Thyroid gland (tissue), 4 donors: ENCODE data around the gene GRIFIN. TPM values are rescaled to one million over a fixed set of nuclear protein-coding genes. Genes with fewer than 3 reads are reported as not detected.

ENCODE experiments used
- DNase-seq, 2 donors: peaks; one replicate each; pipeline ENCODE4 v3.0.0-alpha.2; 2019
- H3K27ac ChIP-seq, 3 donors: fragments of 200-600 bp; sonication (generic); 1 replicate in 2 of 3; 2 replicates in 1 of 3; pipeline ENCODE4 v1.5.1; 2016 to 2019; ENCODE audit warnings: mild to moderate bottlenecking in 1 of 3, moderate library complexity in 1 of 3
- H3K27me3 ChIP-seq: fragments of 200-600 bp; sonication (generic); one replicate; pipeline ENCODE4 v1.5.1; 2019
- H3K36me3 ChIP-seq, 2 donors: fragments of 200-600 bp; sonication (generic); one replicate each; pipeline ENCODE4 v1.5.1; 2016 to 2019
- H3K4me1 ChIP-seq, 2 donors: fragments of 200-600 bp; sonication (generic); one replicate each; pipeline ENCODE4 v1.5.1; 2017 to 2019
- H3K4me3 ChIP-seq, 3 donors: fragments of 200-600 bp; sonication (generic); replicated peaks in 1 of 3; 1 replicate in 2 of 3; 2 replicates in 1 of 3; pipeline ENCODE4 v1.5.1; 2016; ENCODE audit warnings: mild to moderate bottlenecking in 1 of 3
- H3K9me3 ChIP-seq: fragments of 200-600 bp; sonication (generic); one replicate; pipeline ENCODE4 v1.5.1; 2017
- CTCF ChIP-seq, 6 experiments: fragments of 200-600 bp in 3 of 6; fragments of 450-650 bp in 3 of 6; sonication (generic) in 3 of 6; IDR thresholded peaks; one replicate each; pipeline ENCODE4 v1.5.1; 2016 to 2019; ENCODE audit warnings: antibody characterized with exemption in 6 of 6, mild to moderate bottlenecking in 2 of 6, inconsistent platforms in 1 of 6, moderate library complexity in 1 of 6
- POLR2A ChIP-seq, 2 donors: fragments of 450-650 bp; IDR thresholded peaks; one replicate each; pipeline ENCODE4 v1.6.1; 2017; ENCODE audit warnings: antibody characterized with exemption in 2 of 2, mild to moderate bottlenecking in 2 of 2, moderate library complexity in 1 of 2
- WGBS, 2 donors: methylation state at CpG; one replicate each; pipeline ENCODE4 v1.1.5; 2017; 5-methylcytosine and 5-hydroxymethylcytosine counted together
- intact Hi-C: fragments of 100-400 bp; cut with DNase I; formaldehyde crosslinking; loops from one replicate; pipeline ENCODE4 v1.15.1; 2023
- total RNA-seq, 4 donors: library from RNA; depleted of rRNA; stranded (reverse); fragments of >200 nt; gene quantifications; one replicate each; pipeline ENCODE4 v1.2.3, GENCODE V29; 2016

Gene GRIFIN
- total RNA-seq, 4 donors from 2014 or later = not detected

DNA sequence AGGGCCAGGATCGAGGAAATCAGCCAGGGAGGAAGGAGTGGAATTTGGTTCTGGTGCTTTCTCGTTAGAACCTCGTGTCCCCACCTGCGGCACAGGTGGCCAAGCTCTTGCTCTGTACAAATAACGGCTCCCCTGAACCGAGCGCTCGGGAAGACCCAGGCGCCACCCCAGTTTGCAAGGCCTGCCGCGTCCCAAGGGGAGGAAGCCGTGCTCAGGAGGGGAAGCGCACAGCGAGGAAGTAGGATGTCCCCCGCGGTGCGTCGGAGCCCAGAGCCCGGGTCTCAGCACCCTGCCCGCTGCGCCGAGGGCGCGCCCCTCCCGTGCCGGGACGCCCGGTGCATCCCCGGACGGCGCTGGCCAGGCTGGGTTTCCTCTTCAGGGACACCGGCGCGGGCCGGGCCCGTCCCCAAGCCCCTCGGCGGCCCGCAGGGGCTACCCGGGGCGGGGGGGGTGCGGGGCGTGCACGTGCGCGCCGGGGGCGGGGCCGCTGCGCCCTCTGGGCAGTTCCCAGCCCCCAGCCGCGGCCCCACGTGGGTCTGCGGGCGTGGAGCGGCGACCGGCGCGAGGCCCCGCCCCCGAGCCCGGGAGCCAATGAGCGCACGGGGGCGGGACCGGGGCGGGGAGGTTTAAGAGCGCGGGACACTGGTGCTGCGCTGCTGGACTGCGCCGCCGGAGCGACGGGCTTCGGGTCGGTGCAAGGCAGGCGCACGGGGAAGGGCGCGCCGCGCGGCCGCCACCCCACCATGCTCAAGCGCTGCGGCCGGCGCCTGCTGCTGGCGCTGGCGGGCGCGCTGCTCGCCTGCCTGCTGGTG is 43.1 kb upstream of the GRIFIN start, which contains the start of gene LFNG:
Gene LFNG, plus strand, starts transcription at position 656 of the 812 bp plus-strand sequence. Its CDS starts 88 bp downstream, at position 744.
- intact Hi-C loops = no loop called here
- peak; percentile 82 to 84 for DNase-seq
- Histone ChIP-seq H3K36me3 (no peaks in the 10 kb centered on the region), H3K27me3 (peaks cover 7% of the 10 kb centered on the region), H3K27ac (no peak within 1 kb of the TSS), H3K4me3 (peak within 1 kb of the TSS; percentile 17 to 83 (median 31)), H3K4me1 (peaks cover 29 to 52% of the 10 kb centered on the region in 2 donors), H3K9me3 (no peaks in the 10 kb centered on the region)
- TF ChIP-seq CTCF (IDR thresholded peaks at IDR 0.05) = no peak
- peak; percentile 27 to 96 for TF ChIP-seq POLR2A (IDR thresholded peaks at IDR 0.05)
- WGBS, 2 donors = 0 to 1% methylated on average over 19 to 23 of the region's 95 CpGs

GRCh38 chr7:2518737-2519118 is 42.5 kb upstream of the GRIFIN start:
- no peak for DNase-seq
- Histone ChIP-seq H3K4me1 (peaks cover 23 to 46% of the 10 kb centered on the region in 2 donors), H3K27ac (no peak overlapping the region), H3K4me3 (peak overlapping the region in 2 of 3 donors; percentile 30 to 83), H3K36me3 (no peaks in the 10 kb centered on the region), H3K27me3 (peaks cover 7% of the 10 kb centered on the region), H3K9me3 (no peaks in the 10 kb centered on the region)
- TF ChIP-seq CTCF (IDR thresholded peaks at IDR 0.05) (no peak), POLR2A (IDR thresholded peaks at IDR 0.05) (no peak)
- WGBS, 2 donors = 1 to 2% methylated on average over 28 to 29 of the region's 41 CpGs
- intact Hi-C loops = no loop called here

GRCh38 chr7:2517678-2518507 is 41.7 kb upstream of the GRIFIN start:
- H3K27ac ChIP-seq = no peak overlapping the region

GRCh38 chr7:2517026-2517425 is 40.8 kb upstream of the GRIFIN start:
- 74 to 79% methylated on average over 8 of the region's 8 CpGs for WGBS, 2 donors
- DNase-seq = no peak
- no peaks in the 10 kb centered on the region for H3K9me3 ChIP-seq
- H3K27me3 ChIP-seq = peaks cover 7% of the 10 kb centered on the region
- no peak overlapping the region for H3K27ac ChIP-seq
- H3K4me1 ChIP-seq = peaks cover 15 to 36% of the 10 kb centered on the region in 2 donors
- TF ChIP-seq CTCF (IDR thresholded peaks at IDR 0.05) = no peak
- TF ChIP-seq POLR2A (IDR thresholded peaks at IDR 0.05) = no peak
- H3K4me3 ChIP-seq = no peak overlapping the region
- intact Hi-C loops = no loop called here
- no peaks in the 10 kb centered on the region for H3K36me3 ChIP-seq

More at GRCh38 chr7:2517678-2518507, 41.7 kb upstream of the GRIFIN start:
- no peaks in the 10 kb centered on the region for H3K36me3 ChIP-seq
- WGBS, 2 donors = 52 to 60% methylated on average over 13 to 16 of the region's 18 CpGs
- no peak for DNase-seq
- H3K27me3 ChIP-seq = peaks cover 7% of the 10 kb centered on the region
- no peaks in the 10 kb centered on the region for H3K9me3 ChIP-seq
- peaks cover 15 to 38% of the 10 kb centered on the region in 2 donors for H3K4me1 ChIP-seq
- intact Hi-C loops = no loop called here
- no peak for TF ChIP-seq CTCF (IDR thresholded peaks at IDR 0.05)
- TF ChIP-seq POLR2A (IDR thresholded peaks at IDR 0.05) = no peak
- no peak overlapping the region for H3K4me3 ChIP-seq
